Mesenchymal stem cell (in vitro differentiated cells and primary cell): ENCODE data around the gene ANTXR2.

ENCODE experiments used
- DNase-seq: peaks from one replicate; pipeline ENCODE4 v3.0.0-alpha.2; 2013
- H2AFZ ChIP-seq: one replicate; pipeline ENCODE4 v1.6.1; 2013; ENCODE audit warnings: low read depth, mild to moderate bottlenecking, control low read depth, inconsistent platforms, low read length, moderate library complexity
- H2AK5ac ChIP-seq: 2 replicates; pipeline ENCODE4 v1.6.1; 2013; ENCODE audit warnings: low read length, moderate library complexity, mild to moderate bottlenecking, inconsistent platforms; ENCODE audit not compliant: severe bottlenecking
- H2BK120ac ChIP-seq: one replicate; pipeline ENCODE4 v1.6.1; 2013; ENCODE audit warnings: low read depth, mild to moderate bottlenecking, inconsistent platforms, low read length, moderate library complexity
- H2BK12ac ChIP-seq, 2 experiments: one replicate each; pipeline ENCODE4 v1.6.1; 2013; ENCODE audit warnings: inconsistent platforms in 2 of 2, low read length in 2 of 2, mild to moderate bottlenecking in 2 of 2, moderate library complexity in 2 of 2, control low read depth in 1 of 2
- H2BK15ac ChIP-seq: one replicate; pipeline ENCODE4 v1.6.1; 2013; ENCODE audit warnings: mild to moderate bottlenecking, low read depth, inconsistent platforms; ENCODE audit not compliant: poor library complexity, severe bottlenecking
- H2BK5ac ChIP-seq: 2 replicates; pipeline ENCODE4 v1.6.1; 2013; ENCODE audit warnings: low read depth, mild to moderate bottlenecking, low read length, control low read depth, inconsistent platforms; ENCODE audit not compliant: poor library complexity, severe bottlenecking
- H3K14ac ChIP-seq, 2 experiments: one replicate each; pipeline ENCODE4 v1.6.1; 2013; ENCODE audit warnings: inconsistent platforms in 2 of 2, low read length in 2 of 2, control low read depth in 1 of 2, mild to moderate bottlenecking in 1 of 2, moderate library complexity in 1 of 2
- H3K18ac ChIP-seq, 2 experiments: one replicate each; pipeline ENCODE4 v1.6.1; 2013; ENCODE audit warnings: inconsistent platforms in 2 of 2, low read length in 2 of 2, control low read depth in 1 of 2, low read depth in 1 of 2, mild to moderate bottlenecking in 1 of 2
- H3K23ac ChIP-seq, 2 experiments: one replicate each; pipeline ENCODE4 v1.6.1; 2013; ENCODE audit warnings: inconsistent platforms in 2 of 2, low read length in 2 of 2, mild to moderate bottlenecking in 2 of 2, moderate library complexity in 2 of 2, control low read depth in 1 of 2
- H3K27ac ChIP-seq: 2 replicates; pipeline ENCODE4 v1.5.1; 2013; ENCODE audit warnings: mild to moderate bottlenecking, moderate library complexity, low read length, control low read depth, inconsistent platforms; ENCODE audit not compliant: poor library complexity, severe bottlenecking
- H3K27me3 ChIP-seq, 2 experiments: 2 replicates each; pipeline versions ENCODE4 v1.6.1 to v1.7.0; 2013; ENCODE audit warnings: low read length in 2 of 2, mild to moderate bottlenecking in 2 of 2, moderate library complexity in 2 of 2, control low read depth in 1 of 2, inconsistent platforms in 1 of 2; ENCODE audit not compliant: control insufficient read depth in 1 of 2, insufficient read depth in 1 of 2
- H3K36me3 ChIP-seq, 2 experiments: 2 replicates each; pipeline versions ENCODE4 v1.6.1 to v1.7.0; 2013; ENCODE audit warnings: low read length in 2 of 2, control low read depth in 1 of 2, inconsistent platforms in 1 of 2, low read depth in 1 of 2, mild to moderate bottlenecking in 1 of 2; ENCODE audit not compliant: insufficient read depth in 2 of 2, control insufficient read depth in 1 of 2
- H3K4ac ChIP-seq, 2 experiments: one replicate each; pipeline ENCODE4 v1.6.1; 2013; ENCODE audit warnings: inconsistent platforms in 2 of 2, low read length in 2 of 2, mild to moderate bottlenecking in 2 of 2, moderate library complexity in 2 of 2, control low read depth in 1 of 2, low read depth in 1 of 2
- H3K4me1 ChIP-seq: 2 replicates; pipeline ENCODE4 v1.6.1; 2013; ENCODE audit warnings: low read depth, low read length, control low read depth; ENCODE audit not compliant: control insufficient read depth, insufficient read depth
- H3K4me2 ChIP-seq: 2 replicates; pipeline ENCODE4 v1.6.1; 2013; ENCODE audit warnings: low read length, mild to moderate bottlenecking, inconsistent platforms; ENCODE audit not compliant: poor library complexity, severe bottlenecking
- H3K4me3 ChIP-seq, 2 experiments: 2 replicates each; pipeline versions ENCODE4 v1.5.1 to v1.7.0; 2013; ENCODE audit warnings: low read length in 2 of 2, mild to moderate bottlenecking in 2 of 2, control low read depth in 1 of 2, low read depth in 1 of 2; ENCODE audit not compliant: insufficient read depth in 1 of 2
- H3K79me1 ChIP-seq: replicated peaks from 2 replicates; pipeline ENCODE4 v1.6.1; 2013; ENCODE audit warnings: mild to moderate bottlenecking, control low read depth, low read length, inconsistent platforms; ENCODE audit not compliant: poor library complexity, severe bottlenecking
- H3K9ac ChIP-seq: 2 replicates; pipeline ENCODE4 v1.7.0; 2013; ENCODE audit warnings: mild to moderate bottlenecking, low read length, moderate library complexity
- H3K9me3 ChIP-seq: 2 replicates; pipeline ENCODE4 v1.7.0; 2013; ENCODE audit warnings: mild to moderate bottlenecking, low read length; ENCODE audit not compliant: control insufficient read depth
- H4K8ac ChIP-seq: one replicate; pipeline ENCODE4 v1.6.1; 2013; ENCODE audit warnings: inconsistent platforms, mild to moderate bottlenecking, low read length, moderate library complexity
- H4K91ac ChIP-seq: one replicate; pipeline ENCODE4 v1.6.1; 2013; ENCODE audit warnings: mild to moderate bottlenecking, low read length, inconsistent platforms
- WGBS: methylation state at CpG from one replicate; pipeline ENCODE4 v1.1.7; 2013; ENCODE audit warnings: mixed read lengths; 5-methylcytosine and 5-hydroxymethylcytosine counted together

The ANTXR2 gene

GRCh38 chr4:80077639-80078038 is 4.6 kb upstream of the ANTXR2 start:
- H3K14ac ChIP-seq: no peak overlapping the region
- H3K9ac ChIP-seq: no peak overlapping the region
- H2BK15ac ChIP-seq: no peak overlapping the region
- no peak overlapping the region for H4K8ac ChIP-seq
- H3K4ac ChIP-seq: no peak overlapping the region
- no peak overlapping the region for H3K23ac ChIP-seq
- H3K27ac ChIP-seq: no peak overlapping the region
- H3K18ac ChIP-seq: no peak overlapping the region
- DNase-seq: no peak
- H3K4me1 ChIP-seq: no peaks in the 10 kb centered on the region
- H4K91ac ChIP-seq: no peak overlapping the region
- no peak overlapping the region for H3K4me2 ChIP-seq
- no peak overlapping the region for H2BK12ac ChIP-seq
- H3K36me3 ChIP-seq: no peaks in the 10 kb centered on the region
- no peaks in the 10 kb centered on the region for H3K9me3 ChIP-seq
- no peak overlapping the region for H2BK120ac ChIP-seq
- no peak overlapping the region for H2AK5ac ChIP-seq
- H2AFZ ChIP-seq: no peak overlapping the region
- no peak overlapping the region for H3K4me3 ChIP-seq
- H3K27me3 ChIP-seq: no peaks in the 10 kb centered on the region
- no peak overlapping the region for H2BK5ac ChIP-seq
- WGBS: 97% methylated on average over 4 of the region's 5 CpGs
- no peaks in the 10 kb centered on the region for H3K79me1 ChIP-seq

GRCh38 chr4:80076681-80077080 is 3.7 kb upstream of the ANTXR2 start:
- Histone ChIP-seq H3K4me1 (no peaks in the 10 kb centered on the region), H3K9ac (peak overlapping the region; percentile 31), H2AFZ (no peak overlapping the region), H3K27me3 (no peaks in the 10 kb centered on the region), H3K4me3 (no peak overlapping the region), H4K91ac (no peak overlapping the region), H3K9me3 (no peaks in the 10 kb centered on the region), H3K14ac (no peak overlapping the region), H3K4me2 (no peak overlapping the region), H2BK15ac (no peak overlapping the region), H2BK120ac (no peak overlapping the region), H3K4ac (no peak overlapping the region), H2BK12ac (no peak overlapping the region), H2AK5ac (no peak overlapping the region), H3K18ac (peak overlapping the region in 1 of 2 experiments; percentile 7), H4K8ac (no peak overlapping the region), H3K27ac (no peak overlapping the region), H3K23ac (no peak overlapping the region), H3K79me1 (no peaks in the 10 kb centered on the region), H3K36me3 (no peaks in the 10 kb centered on the region), H2BK5ac (no peak overlapping the region)
- peak; percentile 17 for DNase-seq

- no peak overlapping the region for H2BK5ac ChIP-seq
- DNase-seq: no peak
- no peaks in the 10 kb centered on the region for H3K4me1 ChIP-seq
- H2AFZ ChIP-seq: no peak overlapping the region
- H2BK15ac ChIP-seq: no peak overlapping the region
- H3K36me3 ChIP-seq: peaks cover 0 to 2% of the 10 kb centered on the region in 2 experiments
- H2BK12ac ChIP-seq: no peak overlapping the region
- H3K27me3 ChIP-seq: no peaks in the 10 kb centered on the region
- H3K14ac ChIP-seq: no peak overlapping the region
- no peak overlapping the region for H4K91ac ChIP-seq
- H2BK120ac ChIP-seq: no peak overlapping the region
- no peak overlapping the region for H4K8ac ChIP-seq
- no peak overlapping the region for H3K18ac ChIP-seq
- no peaks in the 10 kb centered on the region for H3K9me3 ChIP-seq
- no peak overlapping the region for H3K23ac ChIP-seq
- peak overlapping the region; percentile 31 for H3K9ac ChIP-seq
- H3K79me1 ChIP-seq: no peaks in the 10 kb centered on the region
- no peak overlapping the region for H3K4ac ChIP-seq
- H3K4me2 ChIP-seq: no peak overlapping the region
- no peak overlapping the region for H2AK5ac ChIP-seq
- no peak overlapping the region for H3K27ac ChIP-seq
- H3K4me3 ChIP-seq: no peak overlapping the region
These were observed 3.1 kb upstream of the ANTXR2 start for GRCh38 chr4:80075995-80076675.

GRCh38 chr4:80074651-80075050 is 1.6 kb upstream of the ANTXR2 start:
- Histone ChIP-seq H2BK15ac (no peak overlapping the region), H3K4me1 (no peaks in the 10 kb centered on the region), H2BK12ac (no peak overlapping the region), H3K4ac (no peak overlapping the region), H3K79me1 (no peaks in the 10 kb centered on the region), H3K9ac (no peak overlapping the region), H3K27me3 (no peaks in the 10 kb centered on the region), H2BK5ac (no peak overlapping the region), H3K4me3 (no peak overlapping the region), H3K36me3 (peaks cover 0 to 17% of the 10 kb centered on the region in 2 experiments), H2AFZ (no peak overlapping the region), H3K14ac (no peak overlapping the region), H3K18ac (no peak overlapping the region), H2BK120ac (no peak overlapping the region), H4K8ac (no peak overlapping the region), H4K91ac (no peak overlapping the region), H3K23ac (no peak overlapping the region), H3K27ac (no peak overlapping the region), H3K9me3 (no peaks in the 10 kb centered on the region), H3K4me2 (no peak overlapping the region), H2AK5ac (no peak overlapping the region)
- DNase-seq: no peak
